HEK293 (cell line): ENCODE results near the gene GMPS.
A peak's percentile ranks its signal among the peaks of the same experiment; 100 is the strongest.

Experiments used
- KLF10 ChIP-seq: fragments of 450-650 bp; IDR thresholded peaks from 2 replicates; pipeline ENCODE4 v1.5.1; 2018; ENCODE audit warnings: missing biosample characterization, mild to moderate bottlenecking, missing genetic modification characterization
- KLF16 ChIP-seq: fragments of 450-650 bp; formaldehyde crosslinking; IDR thresholded peaks from 2 replicates; pipeline ENCODE4 v1.5.1; 2017; ENCODE audit warnings: missing biosample characterization, missing genetic modification characterization
- KLF17 ChIP-seq: fragments of 450-650 bp; formaldehyde crosslinking; IDR thresholded peaks from 2 replicates; pipeline ENCODE4 v1.5.1; 2016; ENCODE audit warnings: missing biosample characterization, missing genetic modification characterization
- MYNN ChIP-seq: fragments of 450-650 bp; formaldehyde crosslinking; IDR thresholded peaks from 2 replicates; pipeline ENCODE4 v1.5.1; 2016; ENCODE audit warnings: missing biosample characterization, missing genetic modification characterization, borderline replicate concordance
- MZF1 ChIP-seq: fragments of 450-650 bp; formaldehyde crosslinking; IDR thresholded peaks from 2 replicates; pipeline ENCODE4 v1.5.1; 2017; ENCODE audit warnings: missing biosample characterization, missing genetic modification characterization, borderline replicate concordance
- PRDM10 ChIP-seq: fragments of 450-650 bp; formaldehyde crosslinking; IDR thresholded peaks from 2 replicates; pipeline ENCODE4 v1.5.1; 2016; ENCODE audit warnings: missing biosample characterization, missing genetic modification characterization
- REST ChIP-seq: fragments of 450-650 bp; formaldehyde crosslinking; IDR thresholded peaks from 2 replicates; pipeline ENCODE4 v1.5.1; 2016; ENCODE audit warnings: missing biosample characterization, missing genetic modification characterization
- TSHZ1 ChIP-seq: fragments of 450-650 bp; formaldehyde crosslinking; IDR thresholded peaks from 2 replicates; pipeline ENCODE4 v1.5.1; 2016; ENCODE audit warnings: missing biosample characterization, missing genetic modification characterization, borderline replicate concordance
- WT1 ChIP-seq: fragments of 450-650 bp; formaldehyde crosslinking; IDR thresholded peaks from 2 replicates; pipeline ENCODE4 v1.5.1; 2016; ENCODE audit warnings: missing biosample characterization, missing genetic modification characterization
- ZEB2 ChIP-seq: fragments of 450-650 bp; formaldehyde crosslinking; IDR thresholded peaks from 2 replicates; pipeline ENCODE4 v1.5.1; 2016; ENCODE audit warnings: missing biosample characterization, missing genetic modification characterization
- ZNF132 ChIP-seq: fragments of 450-650 bp; formaldehyde crosslinking; IDR thresholded peaks from 2 replicates; pipeline ENCODE4 v1.5.1; 2017; ENCODE audit warnings: missing biosample characterization, missing genetic modification characterization, borderline replicate concordance
- ZNF155 ChIP-seq: fragments of 450-650 bp; formaldehyde crosslinking; IDR thresholded peaks from 2 replicates; pipeline ENCODE4 v1.5.1; 2016; ENCODE audit warnings: missing biosample characterization, missing genetic modification characterization
- ZNF157 ChIP-seq: fragments of 450-650 bp; formaldehyde crosslinking; IDR thresholded peaks from 2 replicates; pipeline ENCODE4 v1.5.1; 2016; ENCODE audit warnings: missing biosample characterization, missing genetic modification characterization
- ZNF175 ChIP-seq: fragments of 450-650 bp; formaldehyde crosslinking; IDR thresholded peaks from 2 replicates; pipeline ENCODE4 v1.5.1; 2016; ENCODE audit warnings: missing biosample characterization, missing genetic modification characterization
- ZNF202 ChIP-seq: fragments of 450-650 bp; formaldehyde crosslinking; IDR thresholded peaks from 2 replicates; pipeline ENCODE4 v1.5.1; 2016; ENCODE audit warnings: missing biosample characterization, missing genetic modification characterization, borderline replicate concordance
- ZNF223 ChIP-seq: fragments of 450-650 bp; formaldehyde crosslinking; IDR thresholded peaks from 2 replicates; pipeline ENCODE4 v1.5.1; 2016; ENCODE audit warnings: missing biosample characterization, missing genetic modification characterization
- ZNF610 ChIP-seq: fragments of 450-650 bp; formaldehyde crosslinking; IDR thresholded peaks from 2 replicates; pipeline ENCODE4 v1.5.1; 2016; ENCODE audit warnings: missing biosample characterization, missing genetic modification characterization, borderline replicate concordance
- ZNF670 ChIP-seq: fragments of 450-650 bp; formaldehyde crosslinking; IDR thresholded peaks from 2 replicates; pipeline ENCODE4 v1.5.1; 2016; ENCODE audit warnings: missing biosample characterization, missing genetic modification characterization, low read depth
- ZNF701 ChIP-seq: fragments of 450-650 bp; formaldehyde crosslinking; IDR thresholded peaks from 2 replicates; pipeline ENCODE4 v1.5.1; 2016; ENCODE audit warnings: missing biosample characterization, missing genetic modification characterization
- ZNF792 ChIP-seq: fragments of 450-650 bp; formaldehyde crosslinking; IDR thresholded peaks from 2 replicates; pipeline ENCODE4 v1.5.1; 2016; ENCODE audit warnings: missing biosample characterization, missing genetic modification characterization
- ZSCAN18 ChIP-seq: fragments of 450-650 bp; formaldehyde crosslinking; IDR thresholded peaks from 2 replicates; pipeline ENCODE4 v1.5.1; 2016; ENCODE audit warnings: missing biosample characterization, missing genetic modification characterization
- ZSCAN30 ChIP-seq: fragments of 450-650 bp; IDR thresholded peaks from 2 replicates; pipeline ENCODE4 v1.5.1; 2018; ENCODE audit warnings: missing biosample characterization, mild to moderate bottlenecking, missing genetic modification characterization, moderate library complexity
- ZSCAN5A ChIP-seq: fragments of 450-650 bp; formaldehyde crosslinking; IDR thresholded peaks from 2 replicates; pipeline ENCODE4 v1.5.1; 2016; ENCODE audit warnings: missing biosample characterization, missing genetic modification characterization
- ZXDB ChIP-seq: fragments of 450-650 bp; formaldehyde crosslinking; IDR thresholded peaks from 2 replicates; pipeline ENCODE4 v1.5.1; 2016; ENCODE audit warnings: missing biosample characterization, missing genetic modification characterization

GMPS gene

GRCh38 chr3:155854141-155854940 is 16.1 kb upstream of the GMPS start, which contains the start of gene SLC33A1 (continued):
- TF ChIP-seq TSHZ1 (tag by site-specific recombination) (no peak), ZNF610 (tag by site-specific recombination) (0 out of 2 replicates have a peak, but pooled peaks have one; percentile 47), ZSCAN30 (tag by site-specific recombination) (peak; percentile 90), ZNF157 (tag by site-specific recombination) (no peak), ZSCAN5A (peak; percentile 94), ZSCAN18 (tag by site-specific recombination) (peak; percentile 77; the same call in 1 of the 2 replicates), ZNF701 (no peak), ZNF202 (tag by site-specific recombination) (no peak), KLF17 (tag by site-specific recombination) (peak; percentile 97), KLF10 (tag by site-specific recombination) (peak; percentile 96), WT1 (tag by site-specific recombination) (peak; percentile 23; the same call in 1 of the 2 replicates), KLF16 (tag by site-specific recombination) (peak; percentile 97), ZNF132 (tag by site-specific recombination) (no peak), ZEB2 (tag by site-specific recombination) (peak; percentile 96), ZNF175 (no peak), ZNF155 (tag by site-specific recombination) (no peak), MYNN (tag by site-specific recombination) (no peak), ZXDB (tag by site-specific recombination) (peak; percentile 97), ZNF670 (tag by site-specific recombination) (no peak), ZNF223 (no peak), ZNF792 (no peak), REST (tag by site-specific recombination) (peak; percentile 52; the same call in 1 of the 2 replicates), PRDM10 (tag by site-specific recombination) (peak; percentile 55; the same call in 1 of the 2 replicates), MZF1 (no peak)
